GM10266 (cell line): Measurements from ENCODE around the gene HBM.
A peak's percentile ranks its signal among the peaks of the same experiment; 100 is the strongest.
"Not testable (repeated sequence)": the region's sequence is repeated elsewhere in the genome, so short reads cannot be mapped to it uniquely, and the experiment has no call there.

ENCODE experiments used
- DNase-seq: peaks from one replicate; pipeline ENCODE4 v3.0.0; 2012; ENCODE audit errors: extremely low spot score
- CTCF ChIP-seq: IDR thresholded peaks from 2 replicates; pipeline ENCODE4 v1.5.1; 2012; ENCODE audit warnings: mild to moderate bottlenecking, low read depth; ENCODE audit not compliant: control insufficient read depth, insufficient read depth; ENCODE audit errors: missing control alignments

Gene HBM

GRCh38 chr16:146646-147045 lies 19.1 kb upstream of the HBM start:
- no peak for TF ChIP-seq CTCF
- DNase-seq, result no peak

GRCh38 chr16:149024-149660 lies 16.6 kb upstream of the HBM start:
- no peak for TF ChIP-seq CTCF
- DNase-seq, result no peak

- TF ChIP-seq CTCF, result no peak
- DNase-seq, result no peak
Observed at GRCh38 chr16:152141-153128, 13.3 kb upstream of the HBM start, which contains the start of gene HBZ. Gene HBZ (plus strand): TSS chr16:152644. CDS start chr16:152910, 266 bp downstream.

- DNase-seq, result not testable (repeated sequence)
Observed at GRCh38 chr16:153129-153521, 12.7 kb upstream of the HBM start.

GRCh38 chr16:153550-154216 lies 12.1 kb upstream of the HBM start:
- DNase-seq, result not testable (repeated sequence)

GRCh38 chr16:154217-155030 lies 11.4 kb upstream of the HBM start:
- no peak for TF ChIP-seq CTCF
- peak; percentile 81 for DNase-seq

GRCh38 chr16:155031-155398 lies 10.8 kb upstream of the HBM start:
- no peak for TF ChIP-seq CTCF
- DNase-seq, result no peak
